Duodenal mucosa (tissue), 2 donors: ENCODE results near the gene SPEN.
"Not testable (repeated sequence)": the region's sequence is repeated elsewhere in the genome, so short reads cannot be mapped to it uniquely, and the experiment has no call there.

Experiments used
- H3K27ac ChIP-seq: one replicate; pipeline ENCODE4 v1.7.0; 2013; ENCODE audit warnings: low read depth, low read length
- H3K27me3 ChIP-seq, 2 donors: one replicate each; pipeline ENCODE4 v1.7.0; 2013; ENCODE audit warnings: low read length in 2 of 2, control low read depth in 1 of 2; ENCODE audit not compliant: insufficient read depth in 2 of 2, control insufficient read depth in 1 of 2
- H3K36me3 ChIP-seq, 2 donors: one replicate each; pipeline ENCODE4 v1.7.0; 2013; ENCODE audit warnings: low read length in 2 of 2, control low read depth in 1 of 2; ENCODE audit not compliant: insufficient read depth in 2 of 2, control insufficient read depth in 1 of 2
- H3K4me1 ChIP-seq, 2 donors: one replicate each; pipeline ENCODE4 v1.7.0; 2013; ENCODE audit warnings: low read length in 2 of 2, control low read depth in 1 of 2; ENCODE audit not compliant: insufficient read depth in 2 of 2, control insufficient read depth in 1 of 2
- H3K4me3 ChIP-seq, 2 donors: one replicate each; pipeline ENCODE4 v1.7.0; 2013; ENCODE audit warnings: low read length in 2 of 2, low read depth in 1 of 2
- H3K9ac ChIP-seq, 2 donors: one replicate each; pipeline ENCODE4 v1.7.0; 2013; ENCODE audit warnings: low read length in 2 of 2, low read depth in 1 of 2
- H3K9me3 ChIP-seq, 2 donors: one replicate each; pipeline ENCODE4 v1.7.0; 2013; ENCODE audit warnings: low read length in 2 of 2, control low read depth in 1 of 2; ENCODE audit not compliant: control insufficient read depth in 1 of 2

The SPEN gene

DNA sequence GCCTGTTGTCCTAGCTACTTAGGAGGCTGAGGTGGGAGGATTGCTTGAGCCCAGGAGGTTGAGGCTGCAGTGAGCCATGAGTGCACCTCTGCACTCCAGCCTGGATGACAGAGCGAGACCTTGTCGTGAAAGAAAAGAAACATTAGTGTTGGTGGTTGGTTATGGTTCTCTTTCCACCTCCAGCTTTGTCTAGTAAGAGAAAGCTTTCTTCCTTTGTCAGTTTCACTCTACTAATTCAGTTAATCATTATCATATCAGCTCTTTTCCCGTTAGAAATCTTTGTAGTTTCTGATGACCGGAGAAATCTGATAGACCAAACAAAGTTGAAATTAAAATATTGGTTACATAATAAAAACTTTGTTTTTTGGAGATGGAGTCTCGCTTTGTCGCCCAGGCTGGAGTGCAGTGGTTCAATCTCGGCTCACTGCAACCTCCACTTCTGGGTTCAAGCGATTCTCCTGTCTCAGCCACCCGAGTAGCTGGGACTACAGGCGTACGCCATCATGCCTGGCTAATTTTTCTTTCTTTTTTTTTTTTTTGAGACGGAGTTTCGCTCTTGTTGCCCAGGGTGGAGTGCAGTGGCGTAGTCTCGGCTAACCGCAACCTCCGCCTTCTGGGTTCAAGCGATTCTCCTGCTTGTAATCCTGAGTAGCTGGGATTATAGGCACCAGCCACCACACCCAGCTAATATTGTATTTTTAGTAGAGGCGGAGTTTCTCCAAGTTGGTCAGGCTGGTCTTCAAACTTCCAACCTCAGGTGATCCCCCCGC lies 49.5 kb downstream of the SPEN start:
- not testable (repeated sequence) for H3K9me3 ChIP-seq, H3K4me3 ChIP-seq, H3K27me3 ChIP-seq, H3K27ac ChIP-seq, H3K4me1 ChIP-seq, H3K9ac ChIP-seq
- H3K36me3 ChIP-seq: peaks cover 0 to 10% of the 10 kb centered on the region in 2 donors

DNA sequence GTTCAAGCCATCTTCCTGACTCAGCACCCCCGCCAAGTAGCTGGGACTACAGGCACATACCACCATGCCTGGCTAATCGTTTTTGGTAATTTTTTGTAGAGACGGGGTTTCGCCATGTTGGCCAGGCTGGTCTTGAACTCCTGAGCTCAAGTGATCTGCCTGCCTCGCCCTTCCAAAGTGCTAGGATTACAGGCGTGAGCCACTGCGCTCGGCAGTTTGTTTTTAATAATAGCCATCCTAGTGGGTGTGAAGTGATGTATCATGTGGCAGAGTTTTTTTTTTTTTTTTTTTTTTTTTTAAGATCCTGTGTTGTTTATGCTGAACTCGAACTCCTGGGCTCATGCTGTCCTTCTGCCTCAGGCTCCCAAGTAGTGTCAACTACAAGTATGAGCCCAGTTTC lies 51.8 kb downstream of the SPEN start:
- H3K9ac ChIP-seq: no peak overlapping the region
- H3K4me1 ChIP-seq: no peaks in the 10 kb centered on the region
- no peaks in the 10 kb centered on the region for H3K27me3 ChIP-seq
- peaks cover 0 to 10% of the 10 kb centered on the region in 2 donors for H3K36me3 ChIP-seq
- H3K27ac ChIP-seq: no peak overlapping the region
- H3K4me3 ChIP-seq: no peak overlapping the region
- no peaks in the 10 kb centered on the region for H3K9me3 ChIP-seq

DNA sequence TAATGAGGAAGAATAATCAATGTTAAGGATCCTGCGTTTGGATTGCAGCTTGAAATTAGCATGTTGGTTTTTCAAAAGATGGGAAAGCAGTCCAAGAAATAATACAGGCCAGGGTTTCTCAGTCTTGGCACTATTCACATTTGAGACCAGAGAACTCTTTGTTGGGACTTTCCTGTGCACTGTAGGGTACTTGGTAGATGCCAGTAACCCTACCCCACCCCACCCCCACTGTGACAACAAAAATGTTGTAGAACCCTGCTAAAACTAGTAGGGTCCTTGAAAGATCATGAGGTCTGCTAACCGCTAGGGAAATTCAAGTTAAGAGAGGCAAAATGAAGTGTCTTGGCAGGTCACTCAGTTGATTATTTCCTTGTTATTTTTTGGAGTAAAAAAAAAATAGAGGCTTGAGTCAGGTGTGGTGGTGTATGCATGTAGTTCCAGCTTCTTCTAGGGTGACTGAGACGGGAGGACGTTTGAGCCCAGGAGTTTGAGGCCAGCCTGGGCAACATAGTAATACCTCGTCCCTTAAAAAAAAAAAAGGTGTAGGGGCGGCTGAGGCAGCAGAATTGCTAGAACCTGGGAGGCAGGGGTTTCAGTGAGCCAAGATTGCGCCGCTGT lies 53.3 kb downstream of the SPEN start:
- Histone ChIP-seq H3K36me3 (peaks cover 0 to 10% of the 10 kb centered on the region in 2 donors), H3K4me3 (no peak overlapping the region), H3K27ac (no peak overlapping the region), H3K9me3 (no peaks in the 10 kb centered on the region), H3K27me3 (no peaks in the 10 kb centered on the region), H3K4me1 (no peaks in the 10 kb centered on the region), H3K9ac (no peak overlapping the region)

DNA sequence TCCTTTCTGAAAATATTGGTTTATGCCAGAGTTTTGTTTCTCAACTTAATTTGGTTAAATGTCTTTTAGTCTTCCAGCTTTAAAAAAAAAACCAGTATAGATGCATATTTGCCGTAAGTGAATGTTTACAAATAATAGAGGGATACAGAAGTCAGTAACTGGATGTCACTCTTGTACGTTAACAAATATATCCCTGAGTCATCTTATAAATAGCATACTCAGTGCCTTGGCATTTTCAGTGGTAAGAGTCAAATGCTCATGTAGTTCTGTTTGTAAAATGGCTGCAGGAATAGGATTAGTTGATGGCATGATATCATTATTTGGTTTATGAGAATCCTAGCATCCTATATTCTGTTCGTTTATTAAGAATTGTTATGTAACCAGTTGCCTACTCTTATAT lies 55.4 kb downstream of the SPEN start:
- Histone ChIP-seq H3K27ac (no peak overlapping the region), H3K9me3 (no peaks in the 10 kb centered on the region), H3K9ac (no peak overlapping the region), H3K36me3 (peaks cover 0 to 8% of the 10 kb centered on the region in 2 donors), H3K27me3 (no peaks in the 10 kb centered on the region), H3K4me3 (no peak overlapping the region), H3K4me1 (no peaks in the 10 kb centered on the region)

GRCh38 chr1:15908597-15908996 lies 61.1 kb downstream of the SPEN start:
- no peaks in the 10 kb centered on the region for H3K4me1 ChIP-seq
- peaks cover 14 to 30% of the 10 kb centered on the region in 2 donors for H3K36me3 ChIP-seq

GRCh38 chr1:15911141-15911540 lies 63.6 kb downstream of the SPEN start:
- Histone ChIP-seq H3K9ac (no peak overlapping the region), H3K27me3 (no peaks in the 10 kb centered on the region), H3K4me1 (peaks cover 0 to 4% of the 10 kb centered on the region in 2 donors), H3K9me3 (no peaks in the 10 kb centered on the region), H3K36me3 (peaks cover 15 to 38% of the 10 kb centered on the region in 2 donors), H3K4me3 (no peak overlapping the region), H3K27ac (no peak overlapping the region)

More at GRCh38 chr1:15908597-15908996, 61.1 kb downstream of the SPEN start:
- no peak overlapping the region for H3K27ac ChIP-seq
- no peaks in the 10 kb centered on the region for H3K27me3 ChIP-seq
- no peak overlapping the region for H3K9ac ChIP-seq
- H3K9me3 ChIP-seq: no peaks in the 10 kb centered on the region
- no peak overlapping the region for H3K4me3 ChIP-seq

DNA sequence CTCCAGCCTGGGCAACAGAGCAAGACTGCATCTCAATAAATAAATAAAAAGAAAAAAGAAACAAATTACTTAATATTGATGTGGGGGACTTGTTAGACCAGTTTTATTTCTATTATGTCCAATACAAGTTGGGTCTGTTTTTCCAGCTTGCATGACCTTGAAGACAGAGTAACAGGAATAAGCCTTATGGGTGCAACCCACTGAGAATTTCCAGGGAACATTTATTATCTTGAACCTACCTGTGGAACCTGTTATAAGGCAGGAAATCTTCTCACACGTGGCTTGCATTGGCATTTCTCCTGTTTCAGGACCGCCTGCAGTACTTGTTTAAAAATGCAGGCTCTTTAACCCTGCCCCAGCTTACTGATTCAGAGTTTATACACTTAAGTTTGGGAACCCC lies 64.4 kb downstream of the SPEN start:
- Histone ChIP-seq H3K9ac (no peak overlapping the region), H3K9me3 (no peaks in the 10 kb centered on the region), H3K27ac (no peak overlapping the region), H3K4me1 (peaks cover 0 to 4% of the 10 kb centered on the region in 2 donors), H3K4me3 (no peak overlapping the region), H3K27me3 (no peaks in the 10 kb centered on the region), H3K36me3 (peaks cover 16 to 44% of the 10 kb centered on the region in 2 donors)

GRCh38 chr1:15913607-15914006 lies 66.1 kb downstream of the SPEN start:
- H3K4me1 ChIP-seq, H3K27ac ChIP-seq, H3K9me3 ChIP-seq, H3K9ac ChIP-seq, H3K27me3 ChIP-seq, H3K4me3 ChIP-seq: not testable (repeated sequence)
- peaks cover 16 to 52% of the 10 kb centered on the region in 2 donors for H3K36me3 ChIP-seq

- peaks cover 12 to 44% of the 10 kb centered on the region in 2 donors for H3K36me3 ChIP-seq
- no peak overlapping the region for H3K9ac ChIP-seq
- H3K27me3 ChIP-seq: no peaks in the 10 kb centered on the region
- no peak overlapping the region for H3K27ac ChIP-seq
- peaks cover 0 to 4% of the 10 kb centered on the region in 2 donors for H3K4me1 ChIP-seq
- no peak overlapping the region for H3K4me3 ChIP-seq
- no peaks in the 10 kb centered on the region for H3K9me3 ChIP-seq
Observed at GRCh38 chr1:15915991-15916390, 68.5 kb downstream of the SPEN start.

DNA sequence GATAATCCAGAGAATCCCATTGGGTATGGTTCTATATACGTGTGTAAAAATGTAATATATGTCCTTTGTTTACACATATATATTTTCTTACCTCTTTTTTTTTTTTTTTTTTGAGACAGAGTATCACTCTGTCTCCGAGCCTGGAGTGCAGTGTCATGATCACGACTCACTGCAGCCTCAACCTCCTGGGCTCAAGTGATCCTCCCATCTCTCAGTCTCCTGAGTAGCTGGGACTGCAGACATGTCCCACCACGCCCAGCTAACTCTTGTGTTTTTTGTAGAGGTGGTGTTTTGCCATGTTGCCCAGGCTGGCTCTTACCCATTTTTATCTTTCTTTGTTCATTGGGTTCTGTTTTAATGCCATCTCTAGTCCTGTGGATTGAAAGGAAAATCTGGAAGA lies 68.9 kb downstream of the SPEN start:
- peaks cover 7 to 44% of the 10 kb centered on the region in 2 donors for H3K36me3 ChIP-seq
- H3K4me1 ChIP-seq: peaks cover 0 to 4% of the 10 kb centered on the region in 2 donors
- no peaks in the 10 kb centered on the region for H3K9me3 ChIP-seq
- H3K27me3 ChIP-seq: no peaks in the 10 kb centered on the region
- no peak overlapping the region for H3K9ac ChIP-seq
- no peak overlapping the region for H3K4me3 ChIP-seq
- H3K27ac ChIP-seq: no peak overlapping the region
